ENCODE measurements around the gene ENKD1.

ENKD1 gene

GRCh38 chr16:67648764-67649407 lies 17.7 kb downstream of the ENKD1 start:
- DNase-seq = no peak

- no peak for DNase-seq
Observed at GRCh38 chr16:67648088-67648763, 18.3 kb downstream of the ENKD1 start.

GRCh38 chr16:67647681-67648080 lies 18.9 kb downstream of the ENKD1 start:
- no peak for DNase-seq

- no peak for DNase-seq
Observed at GRCh38 chr16:67647111-67647651, 19.4 kb downstream of the ENKD1 start.

GRCh38 chr16:67645397-67646121 lies 21.0 kb downstream of the ENKD1 start:
- no peak for DNase-seq

- no peak for DNase-seq
Observed at GRCh38 chr16:67644038-67644437, 22.5 kb downstream of the ENKD1 start.

- peak; percentile 62 for DNase-seq
Observed at GRCh38 chr16:67641779-67642708, 24.5 kb downstream of the ENKD1 start.

GRCh38 chr16:67637625-67638024 lies 28.9 kb downstream of the ENKD1 start:
- no peak for DNase-seq

GRCh38 chr16:67636713-67637112 lies 29.8 kb downstream of the ENKD1 start:
- peak in 1 of 2 donors; percentile 50 for DNase-seq

GRCh38 chr16:67632415-67633172 lies 34.0 kb downstream of the ENKD1 start:
- DNase-seq = peak in 1 of 2 donors; percentile 26

GRCh38 chr16:67628216-67628615 lies 38.3 kb downstream of the ENKD1 start:
- no peak for DNase-seq

GRCh38 chr16:67613808-67614207 lies 52.7 kb downstream of the ENKD1 start:
- DNase-seq = no peak

All from hippocampal formation (tissue), 2 donors.